GM12892 (cell line): ENCODE data around the gene ADGRG7.

Source experiments
- POLR2A ChIP-seq: IDR thresholded peaks from 2 replicates; pipeline ENCODE4 v1.6.1; 2011; ENCODE audit warnings: low read depth, low read length, control low read depth
- POLR2AphosphoS5 ChIP-seq: IDR thresholded peaks from 2 replicates; pipeline ENCODE4 v1.6.1; 2011; ENCODE audit warnings: low read depth, low read length, control low read depth
- TAF1 ChIP-seq: IDR thresholded peaks from 2 replicates; pipeline ENCODE4 v1.6.1; 2011; ENCODE audit warnings: low read depth, mild to moderate bottlenecking, control low read depth, low read length, borderline replicate concordance

DNA sequence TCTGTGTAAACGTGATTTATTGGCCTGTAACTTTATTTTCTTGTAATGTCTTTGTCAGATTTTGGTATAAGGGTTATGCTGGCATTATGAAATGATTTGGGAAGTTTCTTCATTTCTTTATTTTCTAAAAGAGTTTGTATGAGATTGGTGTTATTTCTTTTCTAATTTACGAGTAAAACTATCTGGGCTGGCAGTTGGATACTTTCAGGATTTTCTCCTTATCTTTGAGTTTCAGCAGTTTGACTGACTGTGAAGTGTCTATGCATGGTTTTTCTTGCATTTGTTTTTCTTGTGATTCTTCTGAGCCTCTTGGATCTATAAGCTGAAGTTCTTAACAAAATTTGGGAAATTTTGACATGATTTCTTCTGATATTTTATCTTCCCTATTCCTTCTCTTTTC is 18.1 kb downstream of the ADGRG7 start:
- no peak for TF ChIP-seq TAF1
- no peak for TF ChIP-seq POLR2AphosphoS5
- TF ChIP-seq POLR2A: no peak
